Suppressor macrophage treated with lipopolysaccharide for 4 hours (primary cell): ENCODE results near the gene POU6F1.
"Not testable (repeated sequence)": the region's sequence is repeated elsewhere in the genome, so short reads cannot be mapped to it uniquely, and the experiment has no call there.

ENCODE experiments used
- DNase-seq: peaks from one replicate; pipeline ENCODE4 v3.0.0-alpha.2; 2020

Gene POU6F1

GRCh38 chr12:51217968-51218606 lies at the start of gene POU6F1:
TSS of gene POU6F1 (minus strand) at chr12:51218062. CDS start at chr12:51206836, 11,226 bp downstream.
- DNase-seq: peak; percentile 72

GRCh38 chr12:51265024-51265423 lies 47.2 kb upstream of the POU6F1 start:
- DNase-seq: no peak

GRCh38 chr12:51264297-51264696 lies 46.4 kb upstream of the POU6F1 start:
- DNase-seq: no peak

GRCh38 chr12:51263341-51263740 lies 45.5 kb upstream of the POU6F1 start:
- DNase-seq: no peak

GRCh38 chr12:51262758-51263177 lies 44.9 kb upstream of the POU6F1 start:
- DNase-seq: peak; percentile 15

- not testable (repeated sequence) for DNase-seq
These were observed 41.7 kb upstream of the POU6F1 start for GRCh38 chr12:51259600-51259999.

- no peak for DNase-seq
These were observed 36.7 kb upstream of the POU6F1 start for GRCh38 chr12:51254536-51254935.

GRCh38 chr12:51253276-51253675 lies 35.4 kb upstream of the POU6F1 start:
- no peak for DNase-seq

GRCh38 chr12:51247523-51248206 lies 29.8 kb upstream of the POU6F1 start:
- DNase-seq: no peak

GRCh38 chr12:51246254-51246853 lies 28.5 kb upstream of the POU6F1 start:
- peak; percentile 86 for DNase-seq

GRCh38 chr12:51245476-51246253 lies 27.8 kb upstream of the POU6F1 start:
- no peak for DNase-seq

- no peak for DNase-seq
These were observed 26.4 kb upstream of the POU6F1 start for GRCh38 chr12:51244269-51244668.

- peak; percentile 75 for DNase-seq
These were observed 25.0 kb upstream of the POU6F1 start for GRCh38 chr12:51242876-51243275.

GRCh38 chr12:51242120-51242519 lies 24.3 kb upstream of the POU6F1 start:
- DNase-seq: peak; percentile 61

- no peak for DNase-seq
These were observed 23.1 kb upstream of the POU6F1 start for GRCh38 chr12:51240971-51241370.

- DNase-seq: peak; percentile 97
These were observed 20.9 kb upstream of the POU6F1 start, which contains the start of gene DAZAP2 for GRCh38 chr12:51238510-51239334. TSS of gene DAZAP2 (plus strand) at chr12:51238826. CDS start at chr12:51238908, 82 bp downstream.

GRCh38 chr12:51238037-51238509 lies 20.2 kb upstream of the POU6F1 start:
- DNase-seq: no peak

GRCh38 chr12:51234530-51234929 lies 16.7 kb upstream of the POU6F1 start:
- no peak for DNase-seq

GRCh38 chr12:51232642-51233041 lies 14.8 kb upstream of the POU6F1 start:
- DNase-seq: no peak

- DNase-seq: no peak
These were observed 11.4 kb upstream of the POU6F1 start for GRCh38 chr12:51229116-51229809.

- no peak for DNase-seq
These were observed 10.1 kb upstream of the POU6F1 start for GRCh38 chr12:51227962-51228361.
